K562 (cell line): Measurements from ENCODE around the gene PPP2R1B. TPM values are rescaled to one million over a fixed set of nuclear protein-coding genes. Genes with fewer than 3 reads are reported as not detected.

Experiments
- ARID1B ChIP-seq: fragments of 450-650 bp; IDR thresholded peaks from 2 replicates; pipeline ENCODE4 v1.6.1; 2016; ENCODE audit warnings: antibody characterized with exemption, mild to moderate bottlenecking, inconsistent platforms
- DACH1 ChIP-seq: fragments of 450-650 bp; IDR thresholded peaks from 2 replicates; pipeline ENCODE4 v1.6.1; 2018; ENCODE audit not compliant: partially characterized antibody
- GTF2A2 ChIP-seq: IDR thresholded peaks from 2 replicates; pipeline ENCODE4 v1.6.1; 2016; ENCODE audit warnings: mild to moderate bottlenecking, missing genetic modification characterization, missing compliant biosample characterization
- KLF10 ChIP-seq: fragments of 250-450 bp; sonication (Bioruptor Pico); IDR thresholded peaks from 2 replicates; pipeline ENCODE4 v1.6.1; 2021; ENCODE audit warnings: matching md5 sums
- NFIC ChIP-seq: fragments of 450-650 bp; IDR thresholded peaks from 2 replicates; pipeline ENCODE4 v1.6.1; 2017; ENCODE audit warnings: mild to moderate bottlenecking, inconsistent platforms
- ZNF3 ChIP-seq: fragments of 250-450 bp; sonication (Bioruptor Pico); IDR thresholded peaks from 2 replicates; pipeline ENCODE4 v1.5.0; 2021; ENCODE audit warnings: mild to moderate bottlenecking, moderate library complexity
- polyA plus RNA-seq, 8 experiments: library from polyadenylated mRNA; depleted of rRNA in 4 of 8; stranded (reverse) in 5 of 8; unstranded in 3 of 8; fragments of >200 nt; fragmentation: Nextera tagmentation in 2 of 8; fragmentation: Illumina TruSeq in 1 of 8; extraction: Ambion mirVana in 2 of 8; extraction: Trizol in 1 of 8; gene quantifications; 2 replicates each; pipeline versions ENCODE4 v1.2.1 to v1.2.3, GENCODE V29; 2011 to 2014; ENCODE audit warnings: inconsistent platforms in 1 of 8, missing spikeins in 1 of 8
- total RNA-seq, 7 experiments: library from RNA; depleted of rRNA in 6 of 7; stranded (reverse); fragments of >200 nt in 6 of 7; fragmentation: Illumina TruSeq in 2 of 7; extraction: Trizol in 2 of 7; gene quantifications; 2 replicates each; pipeline versions ENCODE4 v1.2.1 to v1.2.3, GENCODE V29; 2011 to 2021; ENCODE audit warnings: low replicate concordance in 1 of 7
- TF ChIP-seq, protein P1 (sequence below): fragments of 450-650 bp; IDR thresholded peaks from 2 replicates; pipeline ENCODE4 v1.6.1; 2018; ENCODE audit not compliant: partially characterized antibody
- TF ChIP-seq, protein P2 (sequence below), 2 experiments: fragments of 450-650 bp in 1 of 2; sonication (generic) in 1 of 2; formaldehyde crosslinking in 1 of 2; IDR thresholded peaks in 1 of 2; conservative IDR thresholded peaks in 1 of 2; 2 replicates each; pipeline versions ENCODE4 v1.6.1 to v1.8.1; 2016 to 2023; ENCODE audit warnings: mild to moderate bottlenecking in 2 of 2, moderate library complexity in 2 of 2, inconsistent platforms in 1 of 2, missing genetic modification reagents in 1 of 2
- TF ChIP-seq, protein P3 (sequence below), 2 experiments: IDR thresholded peaks in 1 of 2; conservative IDR thresholded peaks in 1 of 2; 2 replicates each; pipeline ENCODE4 v1.6.1; 2016; ENCODE audit warnings: low read depth in 2 of 2, mild to moderate bottlenecking in 1 of 2, missing compliant biosample characterization in 1 of 2, missing genetic modification characterization in 1 of 2, moderate library complexity in 1 of 2
- TF ChIP-seq, protein P4 (sequence below): sonication (generic); formaldehyde crosslinking; IDR thresholded peaks from 2 replicates; pipeline ENCODE4 v1.8.1; 2023; ENCODE audit warnings: mild to moderate bottlenecking, missing genetic modification reagents
- TF ChIP-seq, protein P5 (sequence below): fragments of 450-650 bp; IDR thresholded peaks from 2 replicates; pipeline ENCODE4 v1.6.1; 2016
- TF ChIP-seq, protein P6 (sequence below), 3 experiments: IDR thresholded peaks in 2 of 3; conservative IDR thresholded peaks in 1 of 3; 2 replicates each; pipeline ENCODE4 v1.5.1; 2011 to 2012; ENCODE audit warnings: low read length in 3 of 3, mild to moderate bottlenecking in 3 of 3, control low read depth in 2 of 3, improper control_type of control experiment in 1 of 3, inconsistent platforms in 1 of 3, low read depth in 1 of 3, mixed read lengths in 1 of 3, moderate library complexity in 1 of 3; ENCODE audit not compliant: insufficient read depth in 2 of 3

PPP2R1B gene
- total and polyA plus RNA-seq, 9 of the 15 experiments (the other 6 are each of a cell fraction or from before 2014, with no cell fraction given), result 24.6 to 68.5 (median 39.8) TPM

DNA sequence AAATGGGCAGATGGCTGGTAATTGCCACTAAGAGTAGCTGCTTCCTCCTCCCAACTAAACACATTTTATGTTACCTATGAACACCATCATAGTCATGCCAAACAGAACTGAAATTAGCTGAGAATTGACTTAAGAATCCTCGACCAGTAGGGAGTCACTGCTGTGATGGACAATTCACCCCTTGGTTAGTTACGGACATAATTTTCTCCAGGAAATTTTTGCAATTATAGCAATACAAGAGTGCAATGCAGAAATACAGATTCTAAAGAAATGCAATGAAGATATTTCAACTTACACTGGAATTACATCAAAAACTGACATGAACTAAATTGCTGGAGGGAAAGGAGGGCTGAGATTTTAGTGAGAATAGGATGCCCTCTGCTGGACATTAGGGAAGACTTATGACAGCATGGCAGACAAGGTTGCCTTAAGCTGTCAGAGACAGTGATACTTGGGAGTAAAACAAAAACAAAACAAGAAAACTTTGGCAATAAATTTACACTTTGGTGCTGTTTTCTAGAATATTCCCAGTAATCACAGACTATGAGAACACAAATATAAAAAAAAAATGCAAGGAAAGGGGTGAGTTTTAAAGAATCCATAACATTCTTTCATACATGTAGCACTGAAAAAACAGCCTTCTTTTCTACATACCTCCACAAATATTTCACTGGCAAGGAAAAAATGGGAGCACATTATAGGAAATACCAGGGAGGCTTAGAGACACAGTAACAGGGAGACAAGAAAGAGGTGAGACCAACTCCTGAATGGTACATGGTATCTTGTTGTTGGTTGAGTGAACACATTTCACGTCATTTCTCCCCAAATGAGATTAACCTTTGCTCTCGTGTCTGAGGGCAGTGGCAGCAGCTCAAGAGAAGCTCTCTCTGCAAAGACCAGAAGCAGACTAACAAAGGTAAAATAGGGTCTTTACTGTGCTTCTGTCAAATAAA lies 11.2 kb upstream of the PPP2R1B start (continued):
- TF ChIP-seq, protein P1, sequence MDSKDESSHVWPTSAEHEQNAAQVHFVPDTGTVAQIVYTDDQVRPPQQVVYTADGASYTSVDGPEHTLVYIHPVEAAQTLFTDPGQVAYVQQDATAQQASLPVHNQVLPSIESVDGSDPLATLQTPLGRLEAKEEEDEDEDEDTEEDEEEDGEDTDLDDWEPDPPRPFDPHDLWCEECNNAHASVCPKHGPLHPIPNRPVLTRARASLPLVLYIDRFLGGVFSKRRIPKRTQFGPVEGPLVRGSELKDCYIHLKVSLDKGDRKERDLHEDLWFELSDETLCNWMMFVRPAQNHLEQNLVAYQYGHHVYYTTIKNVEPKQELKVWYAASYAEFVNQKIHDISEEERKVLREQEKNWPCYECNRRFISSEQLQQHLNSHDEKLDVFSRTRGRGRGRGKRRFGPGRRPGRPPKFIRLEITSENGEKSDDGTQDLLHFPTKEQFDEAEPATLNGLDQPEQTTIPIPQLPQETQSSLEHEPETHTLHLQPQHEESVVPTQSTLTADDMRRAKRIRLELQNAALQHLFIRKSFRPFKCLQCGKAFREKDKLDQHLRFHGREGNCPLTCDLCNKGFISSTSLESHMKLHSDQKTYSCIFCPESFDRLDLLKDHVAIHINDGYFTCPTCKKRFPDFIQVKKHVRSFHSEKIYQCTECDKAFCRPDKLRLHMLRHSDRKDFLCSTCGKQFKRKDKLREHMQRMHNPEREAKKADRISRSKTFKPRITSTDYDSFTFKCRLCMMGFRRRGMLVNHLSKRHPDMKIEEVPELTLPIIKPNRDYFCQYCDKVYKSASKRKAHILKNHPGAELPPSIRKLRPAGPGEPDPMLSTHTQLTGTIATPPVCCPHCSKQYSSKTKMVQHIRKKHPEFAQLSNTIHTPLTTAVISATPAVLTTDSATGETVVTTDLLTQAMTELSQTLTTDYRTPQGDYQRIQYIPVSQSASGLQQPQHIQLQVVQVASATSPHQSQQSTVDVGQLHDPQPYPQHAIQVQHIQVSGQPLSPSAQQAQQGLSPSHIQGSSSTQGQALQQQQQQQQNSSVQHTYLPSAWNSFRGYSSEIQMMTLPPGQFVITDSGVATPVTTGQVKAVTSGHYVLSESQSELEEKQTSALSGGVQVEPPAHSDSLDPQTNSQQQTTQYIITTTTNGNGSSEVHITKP, result no peak
- TF ChIP-seq, protein P2, sequence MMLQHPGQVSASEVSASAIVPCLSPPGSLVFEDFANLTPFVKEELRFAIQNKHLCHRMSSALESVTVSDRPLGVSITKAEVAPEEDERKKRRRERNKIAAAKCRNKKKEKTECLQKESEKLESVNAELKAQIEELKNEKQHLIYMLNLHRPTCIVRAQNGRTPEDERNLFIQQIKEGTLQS (IDR thresholded peaks at IDR 0.05), result no peak
- TF ChIP-seq, protein P2 (CRISPR knock-in tag; conservative IDR thresholded peaks at IDR 0.05), result no peak
- TF ChIP-seq, protein P3, sequence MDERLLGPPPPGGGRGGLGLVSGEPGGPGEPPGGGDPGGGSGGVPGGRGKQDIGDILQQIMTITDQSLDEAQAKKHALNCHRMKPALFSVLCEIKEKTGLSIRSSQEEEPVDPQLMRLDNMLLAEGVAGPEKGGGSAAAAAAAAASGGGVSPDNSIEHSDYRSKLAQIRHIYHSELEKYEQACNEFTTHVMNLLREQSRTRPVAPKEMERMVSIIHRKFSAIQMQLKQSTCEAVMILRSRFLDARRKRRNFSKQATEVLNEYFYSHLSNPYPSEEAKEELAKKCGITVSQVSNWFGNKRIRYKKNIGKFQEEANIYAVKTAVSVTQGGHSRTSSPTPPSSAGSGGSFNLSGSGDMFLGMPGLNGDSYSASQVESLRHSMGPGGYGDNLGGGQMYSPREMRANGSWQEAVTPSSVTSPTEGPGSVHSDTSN (CRISPR knock-in tag; IDR thresholded peaks at IDR 0.05; ENCODE audit: low read depth), result no peak
- TF ChIP-seq, protein P3 (tag; conservative IDR thresholded peaks at IDR 0.05; ENCODE audit: low read depth), result 0 out of 2 replicates have a peak, but pooled peaks have one; percentile 21
- TF ChIP-seq ARID1B (no peak), NFIC (no peak), ZNF3 (CRISPR knock-in tag) (no peak), DACH1 (no peak), GTF2A2 (tag) (no peak), KLF10 (CRISPR knock-in tag) (no peak)
- TF ChIP-seq, protein P4, sequence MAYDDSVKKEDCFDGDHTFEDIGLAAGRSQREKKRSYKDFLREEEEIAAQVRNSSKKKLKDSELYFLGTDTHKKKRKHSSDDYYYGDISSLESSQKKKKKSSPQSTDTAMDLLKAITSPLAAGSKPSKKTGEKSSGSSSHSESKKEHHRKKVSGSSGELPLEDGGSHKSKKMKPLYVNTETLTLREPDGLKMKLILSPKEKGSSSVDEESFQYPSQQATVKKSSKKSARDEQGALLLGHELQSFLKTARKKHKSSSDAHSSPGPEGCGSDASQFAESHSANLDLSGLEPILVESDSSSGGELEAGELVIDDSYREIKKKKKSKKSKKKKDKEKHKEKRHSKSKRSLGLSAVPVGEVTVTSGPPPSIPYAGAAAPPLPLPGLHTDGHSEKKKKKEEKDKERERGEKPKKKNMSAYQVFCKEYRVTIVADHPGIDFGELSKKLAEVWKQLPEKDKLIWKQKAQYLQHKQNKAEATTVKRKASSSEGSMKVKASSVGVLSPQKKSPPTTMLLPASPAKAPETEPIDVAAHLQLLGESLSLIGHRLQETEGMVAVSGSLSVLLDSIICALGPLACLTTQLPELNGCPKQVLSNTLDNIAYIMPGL (CRISPR knock-in tag), result no peak
- TF ChIP-seq, protein P5, sequence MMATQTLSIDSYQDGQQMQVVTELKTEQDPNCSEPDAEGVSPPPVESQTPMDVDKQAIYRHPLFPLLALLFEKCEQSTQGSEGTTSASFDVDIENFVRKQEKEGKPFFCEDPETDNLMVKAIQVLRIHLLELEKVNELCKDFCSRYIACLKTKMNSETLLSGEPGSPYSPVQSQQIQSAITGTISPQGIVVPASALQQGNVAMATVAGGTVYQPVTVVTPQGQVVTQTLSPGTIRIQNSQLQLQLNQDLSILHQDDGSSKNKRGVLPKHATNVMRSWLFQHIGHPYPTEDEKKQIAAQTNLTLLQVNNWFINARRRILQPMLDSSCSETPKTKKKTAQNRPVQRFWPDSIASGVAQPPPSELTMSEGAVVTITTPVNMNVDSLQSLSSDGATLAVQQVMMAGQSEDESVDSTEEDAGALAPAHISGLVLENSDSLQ, result peak; percentile 52; the same call in 1 of the 2 replicates
- TF ChIP-seq, protein P6, sequence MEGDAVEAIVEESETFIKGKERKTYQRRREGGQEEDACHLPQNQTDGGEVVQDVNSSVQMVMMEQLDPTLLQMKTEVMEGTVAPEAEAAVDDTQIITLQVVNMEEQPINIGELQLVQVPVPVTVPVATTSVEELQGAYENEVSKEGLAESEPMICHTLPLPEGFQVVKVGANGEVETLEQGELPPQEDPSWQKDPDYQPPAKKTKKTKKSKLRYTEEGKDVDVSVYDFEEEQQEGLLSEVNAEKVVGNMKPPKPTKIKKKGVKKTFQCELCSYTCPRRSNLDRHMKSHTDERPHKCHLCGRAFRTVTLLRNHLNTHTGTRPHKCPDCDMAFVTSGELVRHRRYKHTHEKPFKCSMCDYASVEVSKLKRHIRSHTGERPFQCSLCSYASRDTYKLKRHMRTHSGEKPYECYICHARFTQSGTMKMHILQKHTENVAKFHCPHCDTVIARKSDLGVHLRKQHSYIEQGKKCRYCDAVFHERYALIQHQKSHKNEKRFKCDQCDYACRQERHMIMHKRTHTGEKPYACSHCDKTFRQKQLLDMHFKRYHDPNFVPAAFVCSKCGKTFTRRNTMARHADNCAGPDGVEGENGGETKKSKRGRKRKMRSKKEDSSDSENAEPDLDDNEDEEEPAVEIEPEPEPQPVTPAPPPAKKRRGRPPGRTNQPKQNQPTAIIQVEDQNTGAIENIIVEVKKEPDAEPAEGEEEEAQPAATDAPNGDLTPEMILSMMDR (IDR thresholded peaks at IDR 0.05 in 2 of 3, conservative IDR thresholded peaks at IDR 0.05 in 1 of 3; ENCODE audit: insufficient read depth in 2 of 3, low read depth in 1 of 3, low read length in 3 of 3), result peak; percentile 71 to 90 (median 75)
